Testis (tissue), 2 donors: ENCODE data around the gene ZNF653.

Experiments
- CTCF ChIP-seq, 3 experiments: fragments of 450-650 bp in 2 of 3; fragments of 200-600 bp in 1 of 3; sonication (generic) in 1 of 3; IDR thresholded peaks; one replicate each; pipeline ENCODE4 v1.5.1; 2016 to 2019; ENCODE audit warnings: antibody characterized with exemption in 3 of 3, mild to moderate bottlenecking in 2 of 3, moderate library complexity in 1 of 3
- POLR2A ChIP-seq: fragments of 450-650 bp; IDR thresholded peaks from one replicate; pipeline ENCODE4 v1.6.1; 2017; ENCODE audit warnings: antibody characterized with exemption, mild to moderate bottlenecking, moderate library complexity

GRCh38 chr19:11444059-11444458 lies 61.6 kb downstream of the ZNF653 start:
- TF ChIP-seq CTCF (IDR thresholded peaks at IDR 0.05) (no peak), POLR2A (no peak)
